Measurements from ENCODE around the gene PRDM2.

- TF ChIP-seq CTCF (conservative IDR thresholded peaks at IDR 0.05; ENCODE audit: low read depth, low read length) (no peak), EZH2 (IDR thresholded peaks at IDR 0.05; ENCODE audit: borderline replicate concordance, low read depth, low read length, poor library complexity, severe bottlenecking) (no peak)
These were observed 28.2 kb downstream of the PRDM2 start for GRCh38 chr1:13728091-13728715.
